ENCODE data around the gene TOX2.

TOX2 gene

DNA sequence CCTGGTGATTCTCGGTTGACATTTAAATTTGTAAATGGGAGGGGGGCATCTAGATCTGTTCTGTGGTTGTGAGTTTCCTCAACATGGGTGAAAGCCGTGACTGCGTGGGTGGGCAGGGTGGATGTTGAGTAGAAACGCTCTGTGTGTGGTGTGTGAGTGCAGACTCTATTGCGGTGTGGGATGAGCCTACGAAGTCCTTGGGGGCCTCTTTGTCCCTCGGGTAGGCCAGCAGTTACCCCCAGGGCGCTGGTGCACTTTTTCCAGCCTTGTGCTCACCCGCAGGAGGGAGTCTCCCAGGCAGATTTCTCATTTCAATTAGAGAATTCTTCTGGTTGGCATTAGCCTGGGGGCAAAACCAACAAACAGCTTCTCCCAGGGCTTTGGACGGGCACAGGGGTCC, 10.6 kb downstream of the TOX2 start:
- TF ChIP-seq, protein P1, sequence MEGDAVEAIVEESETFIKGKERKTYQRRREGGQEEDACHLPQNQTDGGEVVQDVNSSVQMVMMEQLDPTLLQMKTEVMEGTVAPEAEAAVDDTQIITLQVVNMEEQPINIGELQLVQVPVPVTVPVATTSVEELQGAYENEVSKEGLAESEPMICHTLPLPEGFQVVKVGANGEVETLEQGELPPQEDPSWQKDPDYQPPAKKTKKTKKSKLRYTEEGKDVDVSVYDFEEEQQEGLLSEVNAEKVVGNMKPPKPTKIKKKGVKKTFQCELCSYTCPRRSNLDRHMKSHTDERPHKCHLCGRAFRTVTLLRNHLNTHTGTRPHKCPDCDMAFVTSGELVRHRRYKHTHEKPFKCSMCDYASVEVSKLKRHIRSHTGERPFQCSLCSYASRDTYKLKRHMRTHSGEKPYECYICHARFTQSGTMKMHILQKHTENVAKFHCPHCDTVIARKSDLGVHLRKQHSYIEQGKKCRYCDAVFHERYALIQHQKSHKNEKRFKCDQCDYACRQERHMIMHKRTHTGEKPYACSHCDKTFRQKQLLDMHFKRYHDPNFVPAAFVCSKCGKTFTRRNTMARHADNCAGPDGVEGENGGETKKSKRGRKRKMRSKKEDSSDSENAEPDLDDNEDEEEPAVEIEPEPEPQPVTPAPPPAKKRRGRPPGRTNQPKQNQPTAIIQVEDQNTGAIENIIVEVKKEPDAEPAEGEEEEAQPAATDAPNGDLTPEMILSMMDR (IDR thresholded peaks at IDR 0.05; ENCODE audit: borderline replicate concordance, control extremely low read depth, extremely low read depth, insufficient read depth, missing control alignments): no peak
- in situ Hi-C loops (cut with MboI; ENCODE audit: low sequenced_read_pairs, unreplicated experiment): loop anchor here (10.0 kb wide), 1 partner anchor 170 kb away; no protein-coding TSS in a partner anchor

DNA sequence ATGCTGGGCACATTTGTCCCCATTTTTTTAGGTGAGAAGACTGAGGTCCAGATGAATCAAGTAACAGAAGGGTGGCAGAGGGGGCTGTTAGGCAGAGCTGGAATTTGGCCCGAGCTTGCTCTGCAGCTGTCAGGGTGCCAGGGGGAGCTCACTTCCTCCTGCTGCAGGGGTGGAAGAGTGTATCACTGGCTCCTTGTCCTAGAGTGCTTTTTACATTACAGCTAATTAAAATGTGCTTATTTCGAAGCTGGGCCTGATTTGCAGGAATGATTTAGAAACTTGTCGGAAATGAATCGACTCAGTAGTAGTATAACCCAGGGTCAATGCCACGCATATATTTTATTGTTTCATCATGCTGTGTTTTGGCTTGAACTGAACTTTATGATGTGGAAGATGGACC, 11.1 kb downstream of the TOX2 start:
- in situ Hi-C loops (cut with MboI; ENCODE audit: low sequenced_read_pairs, unreplicated experiment): loop anchor here (10.0 kb wide), 1 partner anchor 171 kb away; no protein-coding TSS in a partner anchor
- no peak for DNase-seq (ENCODE audit: low spot score)
- TF ChIP-seq, protein P1 (IDR thresholded peaks at IDR 0.05; ENCODE audit: borderline replicate concordance, control extremely low read depth, extremely low read depth, insufficient read depth, missing control alignments): peak; percentile 10

More for the DNA sequence above, 10.6 kb downstream of the TOX2 start:
- DNase-seq (ENCODE audit: low spot score): peak; percentile 53

DNA sequence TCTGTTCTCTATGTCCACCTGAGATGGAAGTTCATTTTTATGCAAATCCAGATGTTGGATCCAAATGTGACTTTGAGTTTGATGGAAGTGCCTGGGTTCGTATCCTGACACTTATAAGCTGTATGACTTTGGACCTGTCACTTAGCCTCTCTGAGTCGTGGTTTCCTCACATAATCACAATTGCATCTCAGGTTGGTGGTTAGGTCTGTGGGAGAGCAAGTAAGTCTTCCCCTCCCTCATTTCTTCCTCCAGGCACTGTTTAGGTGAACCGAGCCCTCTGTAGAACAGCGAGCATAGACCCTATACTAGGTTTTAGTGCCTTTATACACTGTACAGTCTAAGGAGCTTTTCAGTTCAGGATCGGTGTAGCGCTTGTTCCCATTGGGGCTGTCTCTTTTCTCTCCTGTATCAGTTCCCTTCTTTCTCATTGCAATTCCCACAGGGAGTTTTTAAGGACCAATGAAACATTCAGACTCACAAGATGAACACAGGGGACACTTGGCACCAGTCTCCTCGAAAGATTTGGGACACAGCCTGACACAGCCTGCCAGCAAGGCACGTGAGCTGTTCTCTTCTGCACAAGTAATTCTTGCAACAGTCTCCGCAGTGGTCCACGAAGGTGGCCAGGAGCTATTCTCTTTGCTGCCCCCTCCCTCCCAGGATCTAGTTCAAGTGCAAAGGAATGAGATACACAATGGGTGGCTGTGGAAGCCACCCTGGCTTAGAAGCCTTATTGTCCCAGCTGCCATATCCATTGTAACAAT, 11.8 kb downstream of the TOX2 start:
- in situ Hi-C loops (cut with MboI; ENCODE audit: low sequenced_read_pairs, unreplicated experiment): loop anchor here (10.0 kb wide), 1 partner anchor 172 kb away; no protein-coding TSS in a partner anchor

DNA sequence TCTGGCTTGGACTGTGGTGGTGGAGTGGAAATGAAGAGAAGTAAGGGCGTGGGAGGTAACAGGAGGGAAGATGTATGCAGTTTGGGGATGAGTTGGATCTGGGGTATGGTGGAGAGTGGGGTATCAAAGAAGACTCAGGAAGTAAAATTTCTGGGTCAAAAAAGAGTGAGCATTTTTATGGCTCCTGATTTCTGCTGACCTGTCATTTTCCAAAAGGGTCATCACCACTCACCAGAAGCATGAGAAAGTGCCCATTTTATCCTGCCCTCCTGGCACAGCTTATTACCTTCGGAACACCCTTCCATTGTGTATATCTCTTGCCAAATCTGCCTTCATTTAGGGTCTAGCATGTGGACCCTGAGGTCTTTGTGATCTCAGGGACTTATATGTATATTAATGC, 17.3 kb downstream of the TOX2 start:
- TF ChIP-seq, protein P1 (IDR thresholded peaks at IDR 0.05; ENCODE audit: borderline replicate concordance, control extremely low read depth, extremely low read depth, insufficient read depth, missing control alignments): no peak
- in situ Hi-C loops (cut with MboI; ENCODE audit: low sequenced_read_pairs, unreplicated experiment): no loop called here
- DNase-seq (ENCODE audit: low spot score): no peak

More for the DNA sequence above, 11.8 kb downstream of the TOX2 start:
- no peak for DNase-seq (ENCODE audit: low spot score)
- TF ChIP-seq, protein P1 (IDR thresholded peaks at IDR 0.05; ENCODE audit: borderline replicate concordance, control extremely low read depth, extremely low read depth, insufficient read depth, missing control alignments): no peak

DNA sequence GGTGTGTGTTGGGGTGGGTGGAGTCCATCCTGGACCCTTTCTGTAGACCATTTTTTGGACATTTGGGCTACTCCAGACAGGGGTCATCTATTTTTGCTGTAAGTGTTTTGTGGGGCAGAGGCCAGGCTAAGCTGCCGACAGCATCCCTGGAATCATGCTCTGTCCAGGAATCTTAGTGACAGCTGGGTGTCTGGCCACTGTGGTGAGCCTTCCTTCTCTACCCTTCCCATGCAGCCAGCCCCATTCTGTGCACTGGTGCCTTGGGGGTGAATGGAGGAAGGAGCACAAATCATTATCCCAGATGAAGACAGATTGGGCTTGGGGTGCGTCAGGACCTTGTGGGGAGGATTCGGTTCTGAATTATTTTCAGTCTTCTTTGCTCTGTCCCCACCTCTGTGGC, 20.2 kb downstream of the TOX2 start:
- in situ Hi-C loops (cut with MboI; ENCODE audit: low sequenced_read_pairs, unreplicated experiment): no loop called here
- TF ChIP-seq, protein P1 (IDR thresholded peaks at IDR 0.05; ENCODE audit: borderline replicate concordance, control extremely low read depth, extremely low read depth, insufficient read depth, missing control alignments): no peak
- DNase-seq (ENCODE audit: low spot score): no peak

DNA sequence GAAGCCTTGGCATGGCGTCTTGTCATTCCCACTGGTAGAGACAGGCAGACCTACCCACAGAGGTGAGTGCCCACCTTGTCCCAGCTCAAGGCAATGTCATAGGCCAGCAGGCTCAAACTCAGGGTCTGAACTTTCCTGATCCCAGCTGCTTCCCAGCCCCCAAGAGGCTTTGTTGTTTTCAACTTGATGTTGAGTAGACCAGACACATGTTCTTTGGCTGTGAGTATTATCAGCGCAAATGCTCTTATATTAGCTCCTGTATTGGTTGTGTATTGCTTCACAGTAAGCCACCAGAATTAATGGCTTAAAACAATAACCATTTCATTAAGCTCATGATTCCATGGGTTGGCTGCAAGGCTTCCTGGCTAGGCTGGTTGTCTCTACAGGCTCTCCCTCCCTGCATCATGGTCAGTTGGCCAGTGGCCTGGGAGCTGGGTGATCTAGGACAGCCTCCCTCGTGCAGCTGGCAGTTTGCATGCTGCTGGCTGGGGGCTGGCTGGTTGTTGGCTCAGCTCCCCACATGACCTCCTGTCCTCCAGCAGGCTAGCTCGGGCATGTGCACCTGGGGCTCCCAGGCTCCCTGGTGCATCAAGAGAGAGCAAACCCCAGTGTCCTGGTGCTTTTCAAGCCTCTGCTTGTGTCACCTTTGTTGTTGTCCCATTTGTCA, 21.6 kb downstream of the TOX2 start:
- TF ChIP-seq, protein P1 (IDR thresholded peaks at IDR 0.05; ENCODE audit: borderline replicate concordance, control extremely low read depth, extremely low read depth, insufficient read depth, missing control alignments): no peak
- DNase-seq (ENCODE audit: low spot score): no peak
- in situ Hi-C loops (cut with MboI; ENCODE audit: low sequenced_read_pairs, unreplicated experiment): no loop called here

Data from GM13976 (cell line).